PC-3 (cell line): Measurements from ENCODE around the gene NHLH2.

Experiments
- EZH2phosphoT487 ChIP-seq: fragments of 300-600 bp; sonication (generic); IDR thresholded peaks from 2 replicates; pipeline ENCODE4 v1.6.1; 2018; ENCODE audit warnings: mild to moderate bottlenecking, antibody characterized with exemption, low read length, borderline replicate concordance
- TF ChIP-seq, protein P1 (sequence below): fragments of 300-600 bp; sonication (generic); conservative IDR thresholded peaks from 2 replicates; pipeline ENCODE4 v1.5.1; 2017; ENCODE audit warnings: antibody characterized with exemption, low read depth, mild to moderate bottlenecking, low read length

DNA sequence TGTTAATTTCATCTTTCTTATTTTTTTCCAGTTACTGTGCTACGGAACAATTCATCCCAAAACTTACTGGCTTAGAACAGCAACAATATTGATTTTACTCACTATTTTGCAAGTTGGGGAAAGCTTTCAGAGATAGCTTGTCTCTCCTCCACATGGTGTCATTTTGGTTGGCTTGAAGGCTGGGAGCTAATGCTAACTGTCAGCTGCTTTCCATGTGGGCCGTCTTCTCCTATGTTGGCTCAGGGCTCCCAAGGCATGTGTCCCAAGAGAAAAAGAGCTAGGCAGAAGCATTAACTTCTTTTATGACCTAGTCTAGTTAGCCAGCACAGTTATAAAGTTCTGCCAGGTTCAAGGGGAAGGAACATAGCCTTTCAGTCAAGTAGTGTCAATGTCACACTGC is 38.5 kb downstream of the NHLH2 start:
- no peak for TF ChIP-seq EZH2phosphoT487
- TF ChIP-seq, protein P1, sequence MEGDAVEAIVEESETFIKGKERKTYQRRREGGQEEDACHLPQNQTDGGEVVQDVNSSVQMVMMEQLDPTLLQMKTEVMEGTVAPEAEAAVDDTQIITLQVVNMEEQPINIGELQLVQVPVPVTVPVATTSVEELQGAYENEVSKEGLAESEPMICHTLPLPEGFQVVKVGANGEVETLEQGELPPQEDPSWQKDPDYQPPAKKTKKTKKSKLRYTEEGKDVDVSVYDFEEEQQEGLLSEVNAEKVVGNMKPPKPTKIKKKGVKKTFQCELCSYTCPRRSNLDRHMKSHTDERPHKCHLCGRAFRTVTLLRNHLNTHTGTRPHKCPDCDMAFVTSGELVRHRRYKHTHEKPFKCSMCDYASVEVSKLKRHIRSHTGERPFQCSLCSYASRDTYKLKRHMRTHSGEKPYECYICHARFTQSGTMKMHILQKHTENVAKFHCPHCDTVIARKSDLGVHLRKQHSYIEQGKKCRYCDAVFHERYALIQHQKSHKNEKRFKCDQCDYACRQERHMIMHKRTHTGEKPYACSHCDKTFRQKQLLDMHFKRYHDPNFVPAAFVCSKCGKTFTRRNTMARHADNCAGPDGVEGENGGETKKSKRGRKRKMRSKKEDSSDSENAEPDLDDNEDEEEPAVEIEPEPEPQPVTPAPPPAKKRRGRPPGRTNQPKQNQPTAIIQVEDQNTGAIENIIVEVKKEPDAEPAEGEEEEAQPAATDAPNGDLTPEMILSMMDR, result no peak
